ENCODE data around the gene SORCS3. TPM values are rescaled to one million over a fixed set of nuclear protein-coding genes. Genes with fewer than 3 reads are reported as not detected.

SORCS3 gene
- total RNA-seq, 1 experiment from 2014 or later, result 0.94 TPM

DNA sequence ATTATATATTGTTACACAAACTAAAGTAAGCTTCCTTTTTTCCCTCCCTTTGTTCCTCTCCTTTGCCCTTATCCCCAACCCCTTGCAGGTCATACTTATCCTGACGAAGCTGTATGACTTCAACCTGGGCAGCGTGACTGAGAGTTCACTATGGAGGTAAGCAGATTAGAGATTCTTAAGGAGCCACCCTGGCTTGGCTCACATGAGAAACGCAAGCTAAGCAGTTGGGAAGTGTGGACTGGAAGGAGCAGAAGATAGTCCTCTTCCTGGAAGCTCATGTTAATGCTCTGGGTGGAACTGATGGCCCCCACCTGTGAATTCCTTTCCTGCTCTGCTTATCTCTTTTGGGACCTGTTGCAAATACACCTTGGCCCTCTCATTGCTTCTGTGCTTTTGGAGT, 201.6 kb downstream of the SORCS3 start:
- DNase-seq (ENCODE audit: low spot score) (no peak), ATAC-seq (no peak)
- Mint-ChIP-seq H3K27ac (no peak overlapping the region), H3K27me3 (ENCODE audit: low read depth) (no peaks in the 10 kb centered on the region), H3K4me1 (peaks cover 6% of the 10 kb centered on the region), H3K4me3 (no peak overlapping the region), H3K9me3 (no peaks in the 10 kb centered on the region), H3K36me3 (no peaks in the 10 kb centered on the region)
- ChIA-PET POLR2A (no interaction called here), CTCF (no interaction called here)
- TF ChIP-seq, protein P1, sequence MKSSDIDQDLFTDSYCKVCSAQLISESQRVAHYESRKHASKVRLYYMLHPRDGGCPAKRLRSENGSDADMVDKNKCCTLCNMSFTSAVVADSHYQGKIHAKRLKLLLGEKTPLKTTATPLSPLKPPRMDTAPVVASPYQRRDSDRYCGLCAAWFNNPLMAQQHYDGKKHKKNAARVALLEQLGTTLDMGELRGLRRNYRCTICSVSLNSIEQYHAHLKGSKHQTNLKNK (CRISPR knock-in tag; IDR thresholded peaks at IDR 0.05), result no peak
- TF ChIP-seq, protein P2, sequence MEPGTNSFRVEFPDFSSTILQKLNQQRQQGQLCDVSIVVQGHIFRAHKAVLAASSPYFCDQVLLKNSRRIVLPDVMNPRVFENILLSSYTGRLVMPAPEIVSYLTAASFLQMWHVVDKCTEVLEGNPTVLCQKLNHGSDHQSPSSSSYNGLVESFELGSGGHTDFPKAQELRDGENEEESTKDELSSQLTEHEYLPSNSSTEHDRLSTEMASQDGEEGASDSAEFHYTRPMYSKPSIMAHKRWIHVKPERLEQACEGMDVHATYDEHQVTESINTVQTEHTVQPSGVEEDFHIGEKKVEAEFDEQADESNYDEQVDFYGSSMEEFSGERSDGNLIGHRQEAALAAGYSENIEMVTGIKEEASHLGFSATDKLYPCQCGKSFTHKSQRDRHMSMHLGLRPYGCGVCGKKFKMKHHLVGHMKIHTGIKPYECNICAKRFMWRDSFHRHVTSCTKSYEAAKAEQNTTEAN (CRISPR knock-in tag; IDR thresholded peaks at IDR 0.05), result no peak
- no peak for TF ChIP-seq KAT7 (CRISPR knock-in tag; IDR thresholded peaks at IDR 0.05; ENCODE audit: borderline replicate concordance)
- no peak for TF ChIP-seq CREB1 (CRISPR knock-in tag; IDR thresholded peaks at IDR 0.05)
- TF ChIP-seq ZNF396 (CRISPR knock-in tag; IDR thresholded peaks at IDR 0.05; ENCODE audit: borderline replicate concordance), result no peak
- TF ChIP-seq SMAD3 (CRISPR knock-in tag; IDR thresholded peaks at IDR 0.05; ENCODE audit: borderline replicate concordance), result no peak
- TF ChIP-seq ZBTB21 (CRISPR knock-in tag; IDR thresholded peaks at IDR 0.05; ENCODE audit: borderline replicate concordance), result no peak
- no peak for TF ChIP-seq ZNF671 (CRISPR knock-in tag; IDR thresholded peaks at IDR 0.05)
- TF ChIP-seq, protein P3, sequence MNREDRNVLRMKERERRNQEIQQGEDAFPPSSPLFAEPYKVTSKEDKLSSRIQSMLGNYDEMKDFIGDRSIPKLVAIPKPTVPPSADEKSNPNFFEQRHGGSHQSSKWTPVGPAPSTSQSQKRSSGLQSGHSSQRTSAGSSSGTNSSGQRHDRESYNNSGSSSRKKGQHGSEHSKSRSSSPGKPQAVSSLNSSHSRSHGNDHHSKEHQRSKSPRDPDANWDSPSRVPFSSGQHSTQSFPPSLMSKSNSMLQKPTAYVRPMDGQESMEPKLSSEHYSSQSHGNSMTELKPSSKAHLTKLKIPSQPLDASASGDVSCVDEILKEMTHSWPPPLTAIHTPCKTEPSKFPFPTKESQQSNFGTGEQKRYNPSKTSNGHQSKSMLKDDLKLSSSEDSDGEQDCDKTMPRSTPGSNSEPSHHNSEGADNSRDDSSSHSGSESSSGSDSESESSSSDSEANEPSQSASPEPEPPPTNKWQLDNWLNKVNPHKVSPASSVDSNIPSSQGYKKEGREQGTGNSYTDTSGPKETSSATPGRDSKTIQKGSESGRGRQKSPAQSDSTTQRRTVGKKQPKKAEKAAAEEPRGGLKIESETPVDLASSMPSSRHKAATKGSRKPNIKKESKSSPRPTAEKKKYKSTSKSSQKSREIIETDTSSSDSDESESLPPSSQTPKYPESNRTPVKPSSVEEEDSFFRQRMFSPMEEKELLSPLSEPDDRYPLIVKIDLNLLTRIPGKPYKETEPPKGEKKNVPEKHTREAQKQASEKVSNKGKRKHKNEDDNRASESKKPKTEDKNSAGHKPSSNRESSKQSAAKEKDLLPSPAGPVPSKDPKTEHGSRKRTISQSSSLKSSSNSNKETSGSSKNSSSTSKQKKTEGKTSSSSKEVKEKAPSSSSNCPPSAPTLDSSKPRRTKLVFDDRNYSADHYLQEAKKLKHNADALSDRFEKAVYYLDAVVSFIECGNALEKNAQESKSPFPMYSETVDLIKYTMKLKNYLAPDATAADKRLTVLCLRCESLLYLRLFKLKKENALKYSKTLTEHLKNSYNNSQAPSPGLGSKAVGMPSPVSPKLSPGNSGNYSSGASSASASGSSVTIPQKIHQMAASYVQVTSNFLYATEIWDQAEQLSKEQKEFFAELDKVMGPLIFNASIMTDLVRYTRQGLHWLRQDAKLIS (CRISPR knock-in tag; IDR thresholded peaks at IDR 0.05; ENCODE audit: borderline replicate concordance), result no peak
- TF ChIP-seq OVOL2 (CRISPR knock-in tag; IDR thresholded peaks at IDR 0.05; ENCODE audit: borderline replicate concordance), result no peak
- no peak for TF ChIP-seq ZNF138 (CRISPR knock-in tag; conservative IDR thresholded peaks at IDR 0.05)
- no peak for TF ChIP-seq SMAD4 (CRISPR knock-in tag; IDR thresholded peaks at IDR 0.05)
- no peak for TF ChIP-seq ZNF121 (CRISPR knock-in tag; IDR thresholded peaks at IDR 0.05)
- TF ChIP-seq, protein P4, sequence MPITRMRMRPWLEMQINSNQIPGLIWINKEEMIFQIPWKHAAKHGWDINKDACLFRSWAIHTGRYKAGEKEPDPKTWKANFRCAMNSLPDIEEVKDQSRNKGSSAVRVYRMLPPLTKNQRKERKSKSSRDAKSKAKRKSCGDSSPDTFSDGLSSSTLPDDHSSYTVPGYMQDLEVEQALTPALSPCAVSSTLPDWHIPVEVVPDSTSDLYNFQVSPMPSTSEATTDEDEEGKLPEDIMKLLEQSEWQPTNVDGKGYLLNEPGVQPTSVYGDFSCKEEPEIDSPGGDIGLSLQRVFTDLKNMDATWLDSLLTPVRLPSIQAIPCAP (CRISPR knock-in tag; IDR thresholded peaks at IDR 0.05), result no peak
- no peak for TF ChIP-seq ZNF317 (CRISPR knock-in tag; IDR thresholded peaks at IDR 0.05; ENCODE audit: borderline replicate concordance, low read depth)
- no peak for TF ChIP-seq FOXP1 (CRISPR knock-in tag; IDR thresholded peaks at IDR 0.05; ENCODE audit: borderline replicate concordance)
- TF ChIP-seq, protein P5, sequence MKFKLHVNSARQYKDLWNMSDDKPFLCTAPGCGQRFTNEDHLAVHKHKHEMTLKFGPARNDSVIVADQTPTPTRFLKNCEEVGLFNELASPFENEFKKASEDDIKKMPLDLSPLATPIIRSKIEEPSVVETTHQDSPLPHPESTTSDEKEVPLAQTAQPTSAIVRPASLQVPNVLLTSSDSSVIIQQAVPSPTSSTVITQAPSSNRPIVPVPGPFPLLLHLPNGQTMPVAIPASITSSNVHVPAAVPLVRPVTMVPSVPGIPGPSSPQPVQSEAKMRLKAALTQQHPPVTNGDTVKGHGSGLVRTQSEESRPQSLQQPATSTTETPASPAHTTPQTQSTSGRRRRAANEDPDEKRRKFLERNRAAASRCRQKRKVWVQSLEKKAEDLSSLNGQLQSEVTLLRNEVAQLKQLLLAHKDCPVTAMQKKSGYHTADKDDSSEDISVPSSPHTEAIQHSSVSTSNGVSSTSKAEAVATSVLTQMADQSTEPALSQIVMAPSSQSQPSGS (CRISPR knock-in tag; IDR thresholded peaks at IDR 0.05; ENCODE audit: borderline replicate concordance, low read depth), result no peak
- no peak for TF ChIP-seq IRF2 (CRISPR knock-in tag; IDR thresholded peaks at IDR 0.05; ENCODE audit: borderline replicate concordance, low read depth)
- TF ChIP-seq, protein P6, sequence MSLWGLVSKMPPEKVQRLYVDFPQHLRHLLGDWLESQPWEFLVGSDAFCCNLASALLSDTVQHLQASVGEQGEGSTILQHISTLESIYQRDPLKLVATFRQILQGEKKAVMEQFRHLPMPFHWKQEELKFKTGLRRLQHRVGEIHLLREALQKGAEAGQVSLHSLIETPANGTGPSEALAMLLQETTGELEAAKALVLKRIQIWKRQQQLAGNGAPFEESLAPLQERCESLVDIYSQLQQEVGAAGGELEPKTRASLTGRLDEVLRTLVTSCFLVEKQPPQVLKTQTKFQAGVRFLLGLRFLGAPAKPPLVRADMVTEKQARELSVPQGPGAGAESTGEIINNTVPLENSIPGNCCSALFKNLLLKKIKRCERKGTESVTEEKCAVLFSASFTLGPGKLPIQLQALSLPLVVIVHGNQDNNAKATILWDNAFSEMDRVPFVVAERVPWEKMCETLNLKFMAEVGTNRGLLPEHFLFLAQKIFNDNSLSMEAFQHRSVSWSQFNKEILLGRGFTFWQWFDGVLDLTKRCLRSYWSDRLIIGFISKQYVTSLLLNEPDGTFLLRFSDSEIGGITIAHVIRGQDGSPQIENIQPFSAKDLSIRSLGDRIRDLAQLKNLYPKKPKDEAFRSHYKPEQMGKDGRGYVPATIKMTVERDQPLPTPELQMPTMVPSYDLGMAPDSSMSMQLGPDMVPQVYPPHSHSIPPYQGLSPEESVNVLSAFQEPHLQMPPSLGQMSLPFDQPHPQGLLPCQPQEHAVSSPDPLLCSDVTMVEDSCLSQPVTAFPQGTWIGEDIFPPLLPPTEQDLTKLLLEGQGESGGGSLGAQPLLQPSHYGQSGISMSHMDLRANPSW (CRISPR knock-in tag; conservative IDR thresholded peaks at IDR 0.05; ENCODE audit: low read depth), result no peak

All from WTC11 (cell line).